Adipocyte (in vitro differentiated cells): ENCODE results near the gene DRAXIN.
A peak's percentile ranks its signal among the peaks of the same experiment; 100 is the strongest.

Experiments used
- DNase-seq: peaks from one replicate; pipeline ENCODE4 v3.0.0-alpha.2; 2015; ENCODE audit warnings: low read depth
- H3K27me3 ChIP-seq: replicated peaks from 2 replicates; pipeline ENCODE4 v1.7.0; 2013; ENCODE audit warnings: mild to moderate bottlenecking, low read length, moderate library complexity; ENCODE audit not compliant: control insufficient read depth, insufficient read depth
- H3K36me3 ChIP-seq: 2 replicates; pipeline ENCODE4 v1.7.0; 2013; ENCODE audit warnings: low read length, mild to moderate bottlenecking, moderate library complexity; ENCODE audit not compliant: control insufficient read depth, insufficient read depth, severe bottlenecking
- H3K4me1 ChIP-seq: 2 replicates; pipeline ENCODE4 v1.7.0; 2013; ENCODE audit warnings: mild to moderate bottlenecking, low read length, moderate library complexity; ENCODE audit not compliant: control insufficient read depth, insufficient read depth
- H3K4me3 ChIP-seq: 2 replicates; pipeline ENCODE4 v1.7.0; 2013; ENCODE audit warnings: mild to moderate bottlenecking, low read length, moderate library complexity
- H3K9ac ChIP-seq: 2 replicates; pipeline ENCODE4 v1.7.0; 2013; ENCODE audit warnings: mild to moderate bottlenecking, low read length, moderate library complexity
- H3K9me3 ChIP-seq: 2 replicates; pipeline ENCODE4 v1.7.0; 2013; ENCODE audit warnings: mild to moderate bottlenecking, low read length, moderate library complexity; ENCODE audit not compliant: control insufficient read depth

Gene DRAXIN

DNA sequence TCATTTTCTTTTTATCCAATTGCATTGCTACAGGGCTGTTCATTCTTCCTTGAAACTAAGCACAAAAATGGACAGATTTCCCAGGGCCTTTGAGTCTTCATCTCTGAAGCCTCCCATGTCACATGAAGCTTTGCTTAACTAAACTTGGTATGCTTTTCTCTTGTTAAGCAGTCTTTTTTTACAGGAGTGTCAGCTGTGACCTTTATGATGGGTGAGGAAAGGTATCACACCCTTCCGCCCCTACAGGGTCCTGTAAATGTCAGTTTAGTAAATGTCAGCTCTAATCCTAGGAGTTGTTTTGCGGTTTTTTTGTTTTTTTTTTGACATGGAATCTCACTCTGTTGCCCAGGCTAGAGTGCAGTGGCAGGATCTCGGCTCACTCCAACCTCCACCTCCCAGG lies 41.8 kb downstream of the DRAXIN start:
- H3K9me3 ChIP-seq = no peaks in the 10 kb centered on the region
- H3K4me1 ChIP-seq = peaks cover 35% of the 10 kb centered on the region
- H3K9ac ChIP-seq = no peak overlapping the region
- no peak for DNase-seq
- H3K36me3 ChIP-seq = no peaks in the 10 kb centered on the region
- H3K27me3 ChIP-seq = no peaks in the 10 kb centered on the region
- no peak overlapping the region for H3K4me3 ChIP-seq

DNA sequence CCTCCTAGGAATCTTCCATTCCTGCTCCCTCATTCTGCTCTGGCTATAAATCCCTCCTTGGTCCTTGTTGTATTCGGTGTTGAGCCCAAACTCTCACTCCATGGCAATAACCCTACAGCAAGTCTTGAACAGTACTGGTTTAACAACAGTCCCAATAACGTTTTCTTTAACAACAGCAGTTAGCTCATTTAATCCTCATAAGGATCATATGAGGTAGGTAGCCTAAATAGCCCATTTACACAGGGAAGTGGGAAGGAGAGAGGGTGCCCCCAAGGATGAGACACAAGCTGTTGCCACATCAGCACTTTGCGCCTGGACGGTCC lies 44.0 kb downstream of the DRAXIN start:
- H3K9ac ChIP-seq = peak overlapping the region; percentile 12
- peak overlapping the region; percentile 94 for H3K4me3 ChIP-seq
- H3K27me3 ChIP-seq = no peaks in the 10 kb centered on the region
- DNase-seq = no peak
- no peaks in the 10 kb centered on the region for H3K9me3 ChIP-seq
- H3K36me3 ChIP-seq = no peaks in the 10 kb centered on the region
- H3K4me1 ChIP-seq = peaks cover 29% of the 10 kb centered on the region

DNA sequence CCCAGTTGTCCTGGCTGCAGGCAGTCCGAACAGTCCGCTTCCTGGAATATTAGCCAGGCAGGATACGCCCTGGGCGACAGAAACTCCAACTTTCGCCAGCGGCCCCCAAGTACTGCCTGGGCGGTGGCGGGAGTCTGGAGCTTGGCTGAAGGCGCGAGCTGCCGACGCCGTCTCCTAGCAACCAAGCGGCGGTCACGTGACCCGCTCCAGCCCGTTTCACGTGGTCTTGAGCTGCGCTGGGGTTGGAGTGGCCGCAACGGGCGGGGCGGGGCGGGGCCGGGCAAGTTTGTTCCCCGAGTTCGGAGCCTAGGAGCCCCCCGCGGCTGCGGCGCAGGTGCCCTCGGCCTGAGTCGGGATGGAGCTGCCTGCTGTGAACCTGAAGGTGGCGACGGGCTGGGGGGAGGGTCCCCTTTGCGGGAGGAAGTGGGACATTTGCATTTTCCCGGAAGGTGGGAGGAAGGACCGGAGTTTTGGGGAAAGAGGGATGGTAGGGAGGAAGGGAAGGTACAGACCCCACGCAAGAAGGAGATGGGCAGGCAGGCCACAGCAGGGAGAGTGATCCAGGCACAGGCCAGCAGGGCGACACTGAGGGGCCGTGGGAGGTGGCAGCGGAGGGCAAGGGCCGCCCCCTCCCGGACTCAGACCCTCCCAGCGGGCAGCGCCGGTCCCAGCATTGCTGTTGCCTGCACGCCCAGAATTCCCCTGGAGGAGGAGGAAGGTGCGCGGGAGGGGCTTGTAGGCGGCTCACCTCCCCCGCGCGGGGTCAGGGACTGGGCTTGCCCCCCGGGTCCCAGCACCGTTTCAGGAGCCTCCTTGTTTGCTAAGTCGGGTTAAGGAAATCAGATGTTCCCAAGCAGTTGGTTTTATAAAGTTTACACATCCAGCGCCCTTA lies 44.6 kb downstream of the DRAXIN start, which contains the start of gene AGTRAP:
Gene AGTRAP, plus strand, starts transcription at position 283 of the 892 bp plus-strand sequence. Its CDS starts 73 bp downstream, at position 356.
- peaks cover 26% of the 10 kb centered on the region for H3K4me1 ChIP-seq
- no peaks in the 10 kb centered on the region for H3K9me3 ChIP-seq
- no peaks in the 10 kb centered on the region for H3K36me3 ChIP-seq
- peak within 1 kb of the TSS; percentile 94 for H3K4me3 ChIP-seq
- DNase-seq = peak; percentile 96
- no peaks in the 10 kb centered on the region for H3K27me3 ChIP-seq
- H3K9ac ChIP-seq = peak within 1 kb of the TSS; percentile 91

DNA sequence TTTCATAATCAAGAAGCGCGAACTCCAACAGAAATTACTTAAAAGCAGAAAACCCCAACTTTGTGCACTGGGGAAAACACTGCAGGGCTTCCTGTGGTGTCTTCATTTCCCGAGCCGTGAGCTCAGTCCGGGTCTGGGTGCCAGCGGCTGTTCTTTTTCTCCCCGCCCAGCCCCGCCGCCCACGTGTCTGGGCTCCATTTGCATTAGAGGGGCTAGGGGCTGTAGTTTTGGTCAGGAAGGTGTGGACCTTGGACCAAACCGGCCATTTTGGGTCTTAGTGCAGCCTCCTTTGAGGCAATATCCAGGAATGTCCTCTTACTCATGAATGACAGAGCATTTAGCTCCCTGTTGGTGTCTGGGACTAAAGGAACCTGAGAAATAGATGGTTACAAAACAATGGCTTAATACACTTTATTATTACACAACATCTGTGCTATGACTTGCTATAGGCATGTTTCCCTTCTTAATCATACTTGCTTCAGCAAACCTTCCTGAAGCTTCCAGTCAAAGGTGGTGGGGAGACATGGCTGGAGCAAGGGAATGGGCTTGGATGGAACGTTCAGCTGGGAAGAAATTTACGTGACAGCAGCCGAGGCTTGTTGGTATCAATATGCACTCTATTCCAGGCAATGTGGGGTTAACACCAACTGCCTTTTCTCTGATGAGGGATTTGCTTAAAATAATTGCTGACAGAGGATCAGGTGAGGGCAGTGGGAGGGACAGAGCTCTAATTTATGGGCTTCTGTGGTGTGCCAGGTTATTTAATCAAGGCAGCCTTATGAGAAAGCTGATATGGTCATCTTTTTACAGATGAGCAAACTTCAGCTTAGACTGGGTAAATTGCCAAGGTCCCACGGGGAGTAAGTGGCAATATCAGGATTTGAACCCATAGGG lies 45.5 kb downstream of the DRAXIN start:
- peak overlapping the region; percentile 94 for H3K4me3 ChIP-seq
- H3K36me3 ChIP-seq = no peaks in the 10 kb centered on the region
- DNase-seq = peak; percentile 80
- peak overlapping the region; percentile 91 for H3K9ac ChIP-seq
- H3K4me1 ChIP-seq = peaks cover 20% of the 10 kb centered on the region
- H3K9me3 ChIP-seq = no peaks in the 10 kb centered on the region
- no peaks in the 10 kb centered on the region for H3K27me3 ChIP-seq

DNA sequence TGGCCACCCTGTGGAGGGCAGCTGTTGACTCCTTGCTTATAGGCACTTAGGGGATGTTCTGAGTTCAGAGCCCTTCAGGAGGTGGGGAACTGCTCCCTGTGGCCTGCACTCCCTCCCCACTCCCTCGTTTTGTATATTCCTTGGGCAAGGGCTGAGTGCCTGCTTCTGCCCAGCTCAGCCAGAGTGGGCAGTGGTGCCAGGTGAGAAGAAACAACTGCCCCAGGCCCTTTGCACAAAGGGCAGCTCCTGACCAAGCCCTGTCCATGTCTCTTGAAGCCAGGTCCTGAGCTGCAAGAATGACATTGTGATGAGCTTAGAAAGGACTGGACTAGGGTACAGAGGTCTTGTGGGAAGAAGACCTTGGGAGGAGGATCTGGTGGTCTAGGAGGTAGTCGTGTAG lies 46.6 kb downstream of the DRAXIN start:
- no peaks in the 10 kb centered on the region for H3K9me3 ChIP-seq
- no peak overlapping the region for H3K4me3 ChIP-seq
- no peak for DNase-seq
- H3K9ac ChIP-seq = no peak overlapping the region
- H3K36me3 ChIP-seq = no peaks in the 10 kb centered on the region
- no peaks in the 10 kb centered on the region for H3K27me3 ChIP-seq
- peaks cover 17% of the 10 kb centered on the region for H3K4me1 ChIP-seq

DNA sequence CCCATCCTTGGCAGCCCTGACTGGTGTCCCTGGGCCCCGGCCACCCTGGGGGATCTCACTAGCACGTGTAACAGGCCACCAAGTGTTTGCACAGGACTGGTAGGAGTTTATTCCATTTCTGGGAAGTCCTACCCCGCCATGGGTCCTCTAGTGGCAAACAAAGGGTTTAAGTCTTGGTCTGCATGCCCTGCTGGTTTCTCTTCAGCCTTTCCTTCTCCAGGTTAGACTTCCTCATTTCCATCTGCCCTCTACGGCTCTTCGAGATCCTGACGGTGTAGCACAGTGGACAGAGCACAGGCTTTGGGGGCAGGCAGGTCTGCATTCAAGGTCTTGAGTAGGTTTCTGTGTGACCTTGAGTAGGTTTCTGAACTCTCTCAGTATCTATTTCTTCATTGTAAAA lies 47.3 kb downstream of the DRAXIN start:
- no peak for DNase-seq
- Histone ChIP-seq H3K4me1 (peaks cover 17% of the 10 kb centered on the region), H3K4me3 (no peak overlapping the region), H3K27me3 (no peaks in the 10 kb centered on the region), H3K9me3 (no peaks in the 10 kb centered on the region), H3K9ac (no peak overlapping the region), H3K36me3 (no peaks in the 10 kb centered on the region)

DNA sequence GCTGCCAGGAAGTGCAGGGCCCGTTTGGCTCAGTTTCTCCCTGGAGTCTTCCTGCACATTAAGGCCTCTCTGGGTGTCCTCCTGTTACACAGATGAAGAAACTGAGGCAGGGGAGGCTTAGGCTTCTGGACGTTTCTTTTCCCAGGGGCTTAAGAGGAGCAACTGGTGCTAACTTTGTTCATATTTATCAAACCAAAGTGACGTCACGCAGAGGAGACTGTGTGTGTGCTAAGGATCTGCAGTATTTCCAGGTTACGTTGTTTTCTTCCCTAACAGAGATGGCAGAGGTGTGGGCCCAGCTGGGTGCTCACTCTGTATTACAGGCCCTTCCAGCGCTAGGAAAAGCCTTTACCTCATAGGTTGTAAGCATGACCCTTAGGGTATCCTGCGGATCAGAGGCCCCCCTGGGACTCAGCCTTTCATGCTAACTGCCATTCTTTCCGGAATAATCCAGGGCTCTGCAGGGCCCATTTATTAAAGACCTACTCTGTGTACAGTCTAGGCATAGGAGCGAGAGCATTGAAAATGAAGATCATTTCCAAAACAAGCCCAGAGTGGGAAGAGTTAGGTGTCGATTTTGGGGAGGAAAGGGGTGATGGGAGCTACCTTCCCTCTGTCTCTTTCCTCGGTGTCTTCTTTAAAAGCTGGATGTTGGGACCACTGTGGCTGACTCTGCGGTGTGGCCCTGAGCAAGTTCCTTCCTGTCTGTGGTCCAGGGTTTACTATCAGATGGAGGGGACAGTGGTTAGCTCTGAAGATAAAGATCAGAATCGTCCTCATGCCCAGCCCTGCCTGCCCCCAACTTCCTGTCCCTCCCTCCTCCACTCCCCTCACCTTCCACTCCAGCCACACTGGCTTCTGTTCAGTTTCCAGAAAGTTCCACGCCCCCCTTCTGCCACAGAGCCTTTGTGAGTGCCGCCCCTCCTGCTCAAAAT lies 49.0 kb downstream of the DRAXIN start:
- Histone ChIP-seq H3K9me3 (no peaks in the 10 kb centered on the region), H3K4me1 (peaks cover 17% of the 10 kb centered on the region)
- no peak for DNase-seq

DNA sequence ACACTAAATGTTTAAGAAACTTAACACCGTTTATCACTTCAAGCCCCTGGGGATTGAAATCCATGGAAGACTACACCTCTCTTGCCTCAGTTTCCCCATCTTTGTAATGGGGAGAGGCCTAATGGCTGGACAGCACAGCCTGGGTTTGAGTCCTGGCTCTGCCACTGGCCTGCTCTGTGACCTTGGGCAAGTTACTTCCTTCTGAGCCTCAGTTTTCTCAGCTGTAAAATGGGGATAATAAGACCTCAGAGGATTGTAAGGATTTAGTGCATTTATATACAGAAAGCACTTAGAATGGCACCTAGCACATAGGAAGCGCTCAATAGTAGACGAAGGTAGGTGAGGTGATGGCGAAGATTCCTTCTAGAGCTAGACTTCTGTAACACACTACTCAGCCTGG lies 50.0 kb downstream of the DRAXIN start:
- Histone ChIP-seq H3K9ac (no peak overlapping the region), H3K9me3 (no peaks in the 10 kb centered on the region), H3K4me1 (peaks cover 14% of the 10 kb centered on the region), H3K36me3 (peaks cover 5% of the 10 kb centered on the region), H3K4me3 (no peak overlapping the region), H3K27me3 (no peaks in the 10 kb centered on the region)
- DNase-seq = no peak

More for the DNA sequence above, 49.0 kb downstream of the DRAXIN start:
- H3K4me3 ChIP-seq = no peak overlapping the region
- no peak overlapping the region for H3K9ac ChIP-seq
- no peaks in the 10 kb centered on the region for H3K36me3 ChIP-seq
- H3K27me3 ChIP-seq = no peaks in the 10 kb centered on the region

DNA sequence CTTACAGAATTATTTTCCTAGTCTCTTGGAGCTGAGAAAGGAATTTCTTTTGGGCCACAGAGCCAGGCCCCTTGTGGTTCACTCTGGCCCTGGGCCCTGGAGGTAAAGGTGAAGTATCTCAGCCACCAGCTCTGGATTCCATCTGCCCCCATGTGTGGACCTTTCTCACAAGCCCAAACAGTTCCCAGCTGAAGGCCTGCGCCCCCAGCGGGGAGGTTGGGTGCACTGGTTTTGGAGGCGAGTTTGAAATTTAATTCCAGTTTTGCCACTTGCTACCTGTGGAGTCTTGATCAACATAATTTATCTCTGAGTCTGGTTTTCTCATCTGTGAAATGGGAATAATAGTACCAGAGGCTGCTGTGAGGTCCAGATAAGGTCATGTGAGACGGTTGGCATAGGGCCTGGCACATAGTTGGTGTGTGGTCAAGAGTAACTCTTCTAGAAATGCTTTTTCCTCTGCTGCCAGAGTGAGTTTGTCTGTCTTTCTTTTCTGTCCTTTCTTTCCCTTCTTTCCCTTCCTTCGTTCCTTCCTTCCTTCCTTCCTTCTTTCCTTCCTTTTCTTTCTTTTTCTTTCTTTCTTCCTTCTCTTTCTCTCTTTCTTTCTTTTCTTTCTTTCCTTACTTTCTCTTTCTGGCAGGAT lies 50.5 kb downstream of the DRAXIN start:
- Histone ChIP-seq H3K36me3 (peaks cover 8% of the 10 kb centered on the region), H3K9me3 (no peaks in the 10 kb centered on the region), H3K4me3 (no peak overlapping the region), H3K9ac (no peak overlapping the region), H3K4me1 (peaks cover 12% of the 10 kb centered on the region), H3K27me3 (no peaks in the 10 kb centered on the region)
- no peak for DNase-seq

DNA sequence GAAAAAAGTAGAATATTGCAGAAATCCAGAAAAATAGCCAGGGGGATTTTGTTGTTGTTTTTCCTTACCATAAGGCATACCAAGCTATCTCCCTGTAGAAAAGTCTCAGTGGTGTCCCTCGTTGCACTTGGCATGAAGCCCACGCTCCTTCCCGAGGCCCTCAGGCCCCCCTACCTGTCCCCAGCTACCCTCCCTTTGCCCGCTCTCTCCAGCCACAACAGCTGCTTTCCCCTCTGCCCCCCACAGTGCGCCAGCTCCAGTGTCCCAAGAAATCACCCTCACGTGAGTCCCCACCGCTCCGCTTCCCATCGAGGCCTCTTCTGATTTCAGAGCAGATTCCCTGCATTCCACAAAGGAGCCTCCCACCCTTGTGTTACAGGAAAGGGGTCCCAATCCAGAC lies 52.8 kb downstream of the DRAXIN start:
- H3K36me3 ChIP-seq = peaks cover 24% of the 10 kb centered on the region
- no peaks in the 10 kb centered on the region for H3K9me3 ChIP-seq
- DNase-seq = no peak
- no peak overlapping the region for H3K9ac ChIP-seq
- no peaks in the 10 kb centered on the region for H3K27me3 ChIP-seq
- peaks cover 5% of the 10 kb centered on the region for H3K4me1 ChIP-seq
- H3K4me3 ChIP-seq = no peak overlapping the region
